Heart right ventricle (tissue), 16 donors: Measurements from ENCODE around the gene PTBP3. TPM values are rescaled to one million over a fixed set of nuclear protein-coding genes. Genes with fewer than 3 reads are reported as not detected.

ENCODE experiments used
- ATAC-seq, 8 donors: fragments of 200-7000 bp; cut with Tn5 transposase; one replicate each; pipeline ENCODE4 v1.9.1; 2020; ENCODE audit warnings: mild to moderate bottlenecking in 8 of 8, moderate library complexity in 8 of 8, moderate number of reproducible peaks in 1 of 8
- DNase-seq, 2 donors: peaks; one replicate each; pipeline ENCODE4 v3.0.0-alpha.2; 2020
- H3K27ac ChIP-seq, 10 donors: fragments of 200-600 bp; sonication (generic) in 2 of 10; one replicate each; pipeline versions ENCODE4 v1.5.0 to v1.8.0; 2020 to 2022; ENCODE audit warnings: mild to moderate bottlenecking in 3 of 10
- H3K27me3 ChIP-seq, 7 donors: fragments of 200-600 bp; one replicate each; pipeline ENCODE4 v1.8.0; 2021 to 2022; ENCODE audit warnings: mild to moderate bottlenecking in 2 of 7
- H3K36me3 ChIP-seq, 9 donors: fragments of 200-600 bp; sonication (generic) in 1 of 9; one replicate each; pipeline versions ENCODE4 v1.5.0 to v1.8.0; 2020 to 2022; ENCODE audit warnings: mild to moderate bottlenecking in 2 of 9
- H3K4me1 ChIP-seq, 9 donors: fragments of 200-600 bp; sonication (generic) in 1 of 9; one replicate each; pipeline versions ENCODE4 v1.5.0 to v1.8.0; 2020 to 2022; ENCODE audit warnings: mild to moderate bottlenecking in 4 of 9
- H3K4me3 ChIP-seq, 10 donors: fragments of 200-600 bp; sonication (generic) in 2 of 10; one replicate each; pipeline versions ENCODE4 v1.5.0 to v1.8.0; 2020 to 2022; ENCODE audit warnings: mild to moderate bottlenecking in 7 of 10, moderate library complexity in 2 of 10
- H3K9me3 ChIP-seq, 11 donors: fragments of 200-600 bp in 10 of 11; sonication (generic) in 2 of 11; one replicate each; pipeline versions ENCODE4 v1.5.0 to v1.8.0; 2013 to 2022; ENCODE audit warnings: mild to moderate bottlenecking in 2 of 11, control low read depth in 1 of 11, moderate library complexity in 1 of 11
- WGBS, 2 donors: extraction: QIAGEN DNeasy Blood & Tissue Kit; methylation state at CpG; one replicate each; pipeline ENCODE4 v1.1.7; 2013; ENCODE audit warnings: inconsistent platforms in 1 of 2; 5-methylcytosine and 5-hydroxymethylcytosine counted together
- intact Hi-C, 10 donors: fragments of 100-400 bp; cut with DNase I; formaldehyde crosslinking; loops; one replicate each; pipeline versions ENCODE4 v1.11.1 to v1.14.2; 2022
- polyA plus RNA-seq, 2 donors: library from polyadenylated mRNA; stranded (reverse); fragments of 200-250 nt; gene quantifications; one replicate each; pipeline ENCODE4 v1.2.3, GENCODE V29; 2013
- total RNA-seq, 10 donors: library from RNA; stranded (reverse); fragmentation: NEBNext Ultra II Directional in 3 of 10; extraction: Animal tissue kit (Norgen Biotek cat#: 25700) in 3 of 10; gene quantifications; one replicate each; pipeline versions ENCODE4 v1.2.1 to v1.2.4, GENCODE V29; 2021 to 2023
- TF ChIP-seq, protein P1 (sequence below), 9 donors: fragments of 200-600 bp; sonication (generic) in 2 of 9; IDR thresholded peaks; one replicate each; pipeline versions ENCODE4 v1.5.0 to v1.8.0; 2021 to 2022; ENCODE audit warnings: antibody characterized with exemption in 9 of 9, mild to moderate bottlenecking in 5 of 9, moderate library complexity in 1 of 9
- donor health status: Arrhythmogenic right ventricular cardiomyopathy.
- donor health status: ischemic (EF 13 %, LVEDD 7.1; RV severe dilation, severe dysfunction).
- donor health status: healthy with polysubstance abuse.
- donor health status: DM: no; HTN: yes; CAD: no.
- donor health status: DM: no; HTN: no; CAD: no.
- donor health status: ischemic (EF 25% LVEDD 6.9; RV normal size, moderate dysfunction).
- donor health status: ischemic (EF 25% LVEDD 5.7; RV mildly dilated, moderate dysfunction).
- donor health status: healthy.
- donor health status: DM: yes; HTN: yes; CAD: no.
- donor health status: Ischemic cardiomyopathy.
- donor health status: ischemic (EF 35%, LVEDD 5.7; RV mildly dilated, moderate dysfunction).
- donor health status: nonischemic (EF 11% LVEDD 7.7; RV severe dilation, severe dysfunction).
- donor health status: DM: yes; HTN: yes; CAD: no.
- donor health status: PGD.
- donor health status: ischemic (EF 29% LVEDD 5.4; RV normal size, mild dysfunction).
- donor health status: nonischemic (EF 23%, LVEDD 6.1; RV moderate dilation, normal function).

The PTBP3 gene
- total and polyA plus RNA-seq, 12 donors, result 3.7 to 35.5 (median 15.7) TPM

DNA sequence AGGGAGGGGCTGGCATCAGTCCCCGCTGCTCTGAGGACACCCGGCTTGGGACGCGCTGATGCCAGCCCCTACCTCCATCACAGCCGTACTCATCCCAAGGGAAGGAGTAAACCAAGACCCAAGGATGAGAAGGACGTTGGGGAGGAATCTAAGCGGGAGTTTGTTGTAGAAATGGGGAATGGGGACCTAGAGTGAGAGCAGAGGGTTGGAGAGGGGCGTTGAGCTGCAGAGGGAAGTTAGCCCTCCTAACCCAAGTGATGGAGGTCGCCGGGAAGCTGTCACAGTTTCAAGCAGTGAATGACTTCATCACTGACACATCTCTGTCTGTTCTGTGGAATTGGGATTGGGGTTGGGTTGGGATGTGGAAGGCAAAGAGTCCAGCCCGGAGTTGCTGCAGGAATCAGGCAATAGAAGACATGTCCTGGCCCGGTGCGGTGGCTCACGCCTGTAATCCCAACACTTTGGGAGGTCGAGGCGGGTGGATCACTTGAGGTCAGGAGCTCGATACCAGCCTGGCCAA lies 157.6 kb downstream of the PTBP3 start:
- no peaks in the 10 kb centered on the region for H3K36me3 ChIP-seq
- H3K27ac ChIP-seq, result peak overlapping the region in 4 of 10 donors; percentile 68 to 91 (median 74)
- TF ChIP-seq, protein P1, sequence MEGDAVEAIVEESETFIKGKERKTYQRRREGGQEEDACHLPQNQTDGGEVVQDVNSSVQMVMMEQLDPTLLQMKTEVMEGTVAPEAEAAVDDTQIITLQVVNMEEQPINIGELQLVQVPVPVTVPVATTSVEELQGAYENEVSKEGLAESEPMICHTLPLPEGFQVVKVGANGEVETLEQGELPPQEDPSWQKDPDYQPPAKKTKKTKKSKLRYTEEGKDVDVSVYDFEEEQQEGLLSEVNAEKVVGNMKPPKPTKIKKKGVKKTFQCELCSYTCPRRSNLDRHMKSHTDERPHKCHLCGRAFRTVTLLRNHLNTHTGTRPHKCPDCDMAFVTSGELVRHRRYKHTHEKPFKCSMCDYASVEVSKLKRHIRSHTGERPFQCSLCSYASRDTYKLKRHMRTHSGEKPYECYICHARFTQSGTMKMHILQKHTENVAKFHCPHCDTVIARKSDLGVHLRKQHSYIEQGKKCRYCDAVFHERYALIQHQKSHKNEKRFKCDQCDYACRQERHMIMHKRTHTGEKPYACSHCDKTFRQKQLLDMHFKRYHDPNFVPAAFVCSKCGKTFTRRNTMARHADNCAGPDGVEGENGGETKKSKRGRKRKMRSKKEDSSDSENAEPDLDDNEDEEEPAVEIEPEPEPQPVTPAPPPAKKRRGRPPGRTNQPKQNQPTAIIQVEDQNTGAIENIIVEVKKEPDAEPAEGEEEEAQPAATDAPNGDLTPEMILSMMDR (IDR thresholded peaks at IDR 0.05), result no peak
- H3K4me1 ChIP-seq, result peaks cover 0 to 62% (median 3%) of the 10 kb centered on the region in 9 donors
- intact Hi-C loops, result loop anchor here in 1 of 10 donors (10.0 kb wide), 1 partner anchor 159 kb away; the partner anchor contains the start of gene PTBP3
- H3K4me3 ChIP-seq, result peak overlapping the region in 8 of 10 donors; percentile 62 to 77 (median 69)
- peak in 2 of 8 donors; percentile 6 to 7 for ATAC-seq
- no peaks in the 10 kb centered on the region for H3K9me3 ChIP-seq
- WGBS, 2 donors, result 61 to 68% methylated on average over 17 of the region's 17 CpGs
- no peaks in the 10 kb centered on the region for H3K27me3 ChIP-seq
- no peak for DNase-seq

DNA sequence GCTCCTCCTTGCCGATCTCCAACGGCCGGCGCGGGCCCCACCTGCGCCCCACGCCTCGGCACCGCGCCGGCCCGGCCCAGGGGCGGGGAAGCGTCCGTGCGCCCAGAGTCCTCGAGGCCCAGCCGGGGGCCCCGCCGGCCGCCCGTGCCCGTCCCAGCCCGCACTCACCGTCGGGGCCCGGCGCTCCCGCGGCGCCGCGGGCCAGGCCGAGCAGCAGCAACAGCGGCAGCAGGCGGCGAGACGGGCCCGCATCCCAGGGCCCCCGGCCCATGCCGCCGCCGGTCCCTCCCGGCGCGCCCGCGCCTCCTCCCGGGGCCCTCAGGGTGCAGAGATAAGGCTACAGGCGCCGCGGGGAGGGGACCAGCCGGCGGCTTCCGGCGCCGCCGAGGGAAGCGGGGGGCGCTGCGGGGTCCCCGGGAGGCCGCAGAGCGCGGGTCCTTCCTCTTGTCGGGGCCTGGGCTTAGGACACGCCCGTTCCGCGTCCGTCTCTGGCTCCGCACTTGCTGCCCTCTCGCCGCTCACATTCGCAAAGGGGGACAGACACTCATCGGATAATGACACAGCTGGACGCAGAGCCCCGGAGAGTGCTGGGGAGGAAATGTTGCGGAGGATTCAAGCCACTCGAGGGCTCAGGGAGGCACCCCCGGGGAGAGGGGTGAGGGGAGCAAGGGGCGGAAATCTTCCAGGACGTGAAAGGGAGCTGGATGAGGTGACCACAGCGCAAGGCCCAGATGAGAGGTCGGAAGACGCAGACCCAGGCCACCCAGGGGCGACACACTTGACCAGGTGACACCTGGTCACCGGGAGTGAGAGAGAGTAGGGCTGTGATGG lies 158.2 kb downstream of the PTBP3 start, which contains the start of gene SUSD1:
Gene SUSD1, minus strand, starts transcription at position 333 of the 831 bp plus-strand sequence. Its CDS starts 62 bp downstream, at position 271.
- WGBS, 2 donors, result 2 to 3% methylated on average over 75 to 88 of the region's 88 CpGs
- Histone ChIP-seq H3K4me3 (peak within 1 kb of the TSS; percentile 35 to 81 (median 69)), H3K27me3 (no peaks in the 10 kb centered on the region), H3K9me3 (no peaks in the 10 kb centered on the region), H3K27ac (peak within 1 kb of the TSS; percentile 32 to 91 (median 74)), H3K4me1 (peaks cover 0 to 55% (median 3%) of the 10 kb centered on the region in 9 donors), H3K36me3 (no peaks in the 10 kb centered on the region)
- peak; percentile 28 to 62 for DNase-seq
- peak; percentile 59 to 76 (median 61) for ATAC-seq
- TF ChIP-seq, protein P1 (IDR thresholded peaks at IDR 0.05), result peak in 1 of 9 donors; percentile 7
- intact Hi-C loops, result loop anchor here in 3 of 10 donors (5.0 to 10.0 kb wide), 2 partner anchors 157 to 160 kb away; partner anchors contain the start of gene PTBP3 (in 3 of the 3)

DNA sequence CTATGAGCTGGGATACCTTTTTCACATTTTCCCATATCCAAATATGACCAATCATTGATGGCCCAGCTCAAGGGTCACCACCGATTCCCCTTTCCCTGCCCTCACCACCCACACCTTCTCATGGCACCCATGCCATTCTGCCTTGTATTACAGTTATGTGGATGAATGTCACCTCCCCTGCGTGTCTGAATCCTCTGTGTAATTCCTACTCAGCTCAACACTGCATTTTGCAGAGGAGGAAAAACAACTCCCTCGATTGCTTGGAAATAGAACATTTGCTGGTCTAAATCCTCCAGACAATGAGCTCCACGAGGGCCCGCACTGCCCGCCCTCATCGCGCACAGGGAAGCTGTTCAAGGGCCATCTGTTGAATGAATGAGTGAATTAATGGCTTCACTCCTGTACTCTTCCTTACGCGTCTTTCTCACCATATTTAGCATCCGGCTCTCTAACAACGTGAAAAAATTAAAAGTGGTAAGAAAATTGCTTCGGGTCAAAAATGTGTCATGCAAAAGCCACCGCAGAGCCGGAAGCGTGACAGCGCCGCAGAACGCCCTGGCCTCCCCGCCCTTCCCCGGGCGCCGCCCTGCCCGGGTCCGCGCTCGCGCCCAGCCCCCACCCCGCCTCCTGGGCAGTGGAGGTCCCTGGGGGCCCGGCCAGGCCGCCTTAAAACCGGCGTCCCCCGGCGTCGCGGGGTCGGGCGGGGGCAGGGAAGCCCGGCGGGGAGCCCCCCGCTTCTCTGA lies 159.0 kb downstream of the PTBP3 start:
- ATAC-seq, result peak; percentile 75 to 92 (median 86)
- Histone ChIP-seq H3K4me1 (peaks cover 0 to 50% (median 3%) of the 10 kb centered on the region in 9 donors), H3K27me3 (no peaks in the 10 kb centered on the region), H3K4me3 (peak overlapping the region; percentile 35 to 81 (median 69)), H3K9me3 (no peaks in the 10 kb centered on the region), H3K36me3 (no peaks in the 10 kb centered on the region), H3K27ac (peak overlapping the region; percentile 32 to 91 (median 74))
- TF ChIP-seq, protein P1 (IDR thresholded peaks at IDR 0.05), result no peak
- DNase-seq, result peak; percentile 48 to 77
- intact Hi-C loops, result loop anchor here in 3 of 10 donors (5.0 to 10.0 kb wide), 2 partner anchors 158 to 160 kb away; partner anchors contain the start of gene PTBP3 (in 3 of the 3)
- 5% methylated on average over 42 of the region's 42 CpGs for WGBS, 2 donors
